ENCODE measurements around the gene NHERF1. TPM values are rescaled to one million over a fixed set of nuclear protein-coding genes. Genes with fewer than 3 reads are reported as not detected.

The NHERF1 gene
- total RNA-seq, 2 experiments from 2014 or later, result 115 to 170 TPM

- intact Hi-C loops (cut with DNase I, micrococcal nuclease), result no loop called here
- no peak overlapping the region for H3K4me3 Mint-ChIP-seq
- H3K27ac Mint-ChIP-seq, result no peak overlapping the region
- H3K9me3 Mint-ChIP-seq (ENCODE audit: low read depth), result no peaks in the 10 kb centered on the region
- H3K36me3 Mint-ChIP-seq (ENCODE audit: low read depth), result peaks cover 16% of the 10 kb centered on the region
- DNase-seq (no peak), ATAC-seq (no peak)
- H3K4me1 Mint-ChIP-seq, result no peaks in the 10 kb centered on the region
- H3K27me3 Mint-ChIP-seq, result no peaks in the 10 kb centered on the region
- CTCF ChIA-PET, result no interaction called here
- POLR2A ChIA-PET, result no interaction called here
These were observed 52.1 kb downstream of the NHERF1 start for GRCh38 chr17:74800531-74800930.

GRCh38 chr17:74801896-74802295 is 53.5 kb downstream of the NHERF1 start:
- CTCF ChIA-PET, result interaction anchor here (0.7 to 1.1 kb wide), 2 partner anchors 11 to 12 kb away, joined by 3 to 4 read pairs; no protein-coding TSS in a partner anchor
- Mint-ChIP-seq H3K27me3 (no peaks in the 10 kb centered on the region), H3K27ac (no peak overlapping the region), H3K4me1 (no peaks in the 10 kb centered on the region), H3K36me3 (ENCODE audit: low read depth) (peaks cover 13% of the 10 kb centered on the region), H3K4me3 (no peak overlapping the region), H3K9me3 (ENCODE audit: low read depth) (no peaks in the 10 kb centered on the region)
- intact Hi-C loops (cut with DNase I, micrococcal nuclease), result no loop called here
- ATAC-seq (no peak), DNase-seq (no peak)
- POLR2A ChIA-PET, result no interaction called here

- no peak for DNase-seq
- intact Hi-C loops (cut with DNase I, micrococcal nuclease), result no loop called here
- ChIA-PET CTCF (interaction anchor here (2.0 kb wide), 1 partner anchor 12 kb away, joined by 9 read pairs; no protein-coding TSS in a partner anchor), POLR2A (no interaction called here)
- no peak for ATAC-seq
- Mint-ChIP-seq H3K4me1 (no peaks in the 10 kb centered on the region), H3K36me3 (ENCODE audit: low read depth) (peaks cover 10% of the 10 kb centered on the region), H3K4me3 (no peak overlapping the region), H3K27me3 (no peaks in the 10 kb centered on the region), H3K27ac (no peak overlapping the region), H3K9me3 (ENCODE audit: low read depth) (no peaks in the 10 kb centered on the region)
These were observed 55.0 kb downstream of the NHERF1 start for GRCh38 chr17:74803388-74803930.

- H3K36me3 Mint-ChIP-seq (ENCODE audit: low read depth), result peaks cover 7% of the 10 kb centered on the region
- DNase-seq, result no peak
- H3K27me3 Mint-ChIP-seq, result no peaks in the 10 kb centered on the region
- ChIA-PET POLR2A (no interaction called here), CTCF (interaction anchor here (2.0 kb wide), 1 partner anchor 12 kb away, joined by 9 read pairs; no protein-coding TSS in a partner anchor)
- intact Hi-C loops (cut with DNase I, micrococcal nuclease), result no loop called here
- H3K9me3 Mint-ChIP-seq (ENCODE audit: low read depth), result no peaks in the 10 kb centered on the region
- no peak for ATAC-seq
- no peak overlapping the region for H3K4me3 Mint-ChIP-seq
- H3K27ac Mint-ChIP-seq, result no peak overlapping the region
- H3K4me1 Mint-ChIP-seq, result no peaks in the 10 kb centered on the region
These were observed 55.5 kb downstream of the NHERF1 start for GRCh38 chr17:74803971-74804370.

GRCh38 chr17:74804683-74805082 is 56.3 kb downstream of the NHERF1 start:
- ChIA-PET CTCF (interaction anchor here (0.7 to 2.0 kb wide), 2 partner anchors 13 to 18 kb away, joined by 3 to 9 read pairs; no protein-coding TSS in a partner anchor), POLR2A (no interaction called here)
- Mint-ChIP-seq H3K36me3 (ENCODE audit: low read depth) (peaks cover 6% of the 10 kb centered on the region), H3K4me3 (no peak overlapping the region), H3K4me1 (no peaks in the 10 kb centered on the region), H3K27me3 (no peaks in the 10 kb centered on the region), H3K27ac (no peak overlapping the region), H3K9me3 (ENCODE audit: low read depth) (no peaks in the 10 kb centered on the region)
- ATAC-seq (no peak), DNase-seq (no peak)
- intact Hi-C loops (cut with DNase I, micrococcal nuclease), result no loop called here

GRCh38 chr17:74805591-74805991 is 57.2 kb downstream of the NHERF1 start:
- H3K4me3 Mint-ChIP-seq, result no peak overlapping the region
- H3K27me3 Mint-ChIP-seq, result no peaks in the 10 kb centered on the region
- DNase-seq, result no peak
- no peak overlapping the region for H3K27ac Mint-ChIP-seq
- H3K4me1 Mint-ChIP-seq, result no peaks in the 10 kb centered on the region
- intact Hi-C loops (cut with DNase I, micrococcal nuclease), result no loop called here
- ATAC-seq, result no peak
- no peaks in the 10 kb centered on the region for H3K9me3 Mint-ChIP-seq (ENCODE audit: low read depth)
- ChIA-PET POLR2A (no interaction called here), CTCF (interaction anchor here (0.7 to 0.8 kb wide), 2 partner anchors 132 to 290 kb away, joined by 3 to 4 read pairs; no protein-coding TSS in a partner anchor)
- peaks cover 10% of the 10 kb centered on the region for H3K36me3 Mint-ChIP-seq (ENCODE audit: low read depth)

- ChIA-PET POLR2A (no interaction called here), CTCF (interaction anchor here (0.6 to 0.8 kb wide), 2 partner anchors 291 to 639 kb away, joined by 3 to 4 read pairs; no protein-coding TSS in a partner anchor)
- Mint-ChIP-seq H3K36me3 (ENCODE audit: low read depth) (peaks cover 7% of the 10 kb centered on the region), H3K27me3 (no peaks in the 10 kb centered on the region), H3K4me1 (no peaks in the 10 kb centered on the region), H3K27ac (no peak overlapping the region), H3K9me3 (ENCODE audit: low read depth) (no peaks in the 10 kb centered on the region), H3K4me3 (no peak overlapping the region)
- ATAC-seq (no peak), DNase-seq (no peak)
- intact Hi-C loops (cut with DNase I, micrococcal nuclease), result no loop called here
These were observed 57.9 kb downstream of the NHERF1 start for GRCh38 chr17:74806334-74806733.

GRCh38 chr17:74807441-74807840 is 59.0 kb downstream of the NHERF1 start:
- H3K27ac Mint-ChIP-seq, result no peak overlapping the region
- no peaks in the 10 kb centered on the region for H3K4me1 Mint-ChIP-seq
- ChIA-PET CTCF (interaction anchor here (0.8 to 2.7 kb wide), 3 partner anchors 9 to 58 kb away, joined by 3 to 12 read pairs (median 3); no protein-coding TSS in a partner anchor), POLR2A (no interaction called here)
- peaks cover 3% of the 10 kb centered on the region for H3K36me3 Mint-ChIP-seq (ENCODE audit: low read depth)
- no peak overlapping the region for H3K4me3 Mint-ChIP-seq
- H3K27me3 Mint-ChIP-seq, result no peaks in the 10 kb centered on the region
- intact Hi-C loops (cut with DNase I, micrococcal nuclease), result no loop called here
- ATAC-seq, result no peak
- DNase-seq, result no peak
- H3K9me3 Mint-ChIP-seq (ENCODE audit: low read depth), result no peaks in the 10 kb centered on the region

- peaks cover 3% of the 10 kb centered on the region for H3K36me3 Mint-ChIP-seq (ENCODE audit: low read depth)
- ATAC-seq, result no peak
- H3K27me3 Mint-ChIP-seq, result no peaks in the 10 kb centered on the region
- ChIA-PET POLR2A (no interaction called here), CTCF (interaction anchor here (0.6 to 2.7 kb wide), 4 partner anchors 9 to 150 kb away, joined by 3 to 12 read pairs (median 4); no protein-coding TSS in a partner anchor)
- no peak overlapping the region for H3K27ac Mint-ChIP-seq
- H3K4me1 Mint-ChIP-seq, result no peaks in the 10 kb centered on the region
- intact Hi-C loops (cut with DNase I, micrococcal nuclease), result no loop called here
- H3K4me3 Mint-ChIP-seq, result no peak overlapping the region
- no peaks in the 10 kb centered on the region for H3K9me3 Mint-ChIP-seq (ENCODE audit: low read depth)
- DNase-seq, result no peak
These were observed 59.5 kb downstream of the NHERF1 start for GRCh38 chr17:74807925-74808324.

GRCh38 chr17:74808714-74809430 is 60.4 kb downstream of the NHERF1 start:
- DNase-seq (no peak), ATAC-seq (no peak)
- Mint-ChIP-seq H3K27me3 (no peaks in the 10 kb centered on the region), H3K36me3 (ENCODE audit: low read depth) (peaks cover 3% of the 10 kb centered on the region), H3K4me3 (no peak overlapping the region), H3K27ac (no peak overlapping the region), H3K9me3 (ENCODE audit: low read depth) (no peaks in the 10 kb centered on the region), H3K4me1 (no peaks in the 10 kb centered on the region)
- ChIA-PET CTCF (interaction anchor here (0.5 to 2.7 kb wide), 4 partner anchors 18 to 106 kb away, joined by 3 to 12 read pairs (median 3); no protein-coding TSS in a partner anchor), POLR2A (no interaction called here)
- intact Hi-C loops (cut with DNase I, micrococcal nuclease), result no loop called here

- intact Hi-C loops (cut with DNase I, micrococcal nuclease), result no loop called here
- Mint-ChIP-seq H3K27me3 (no peaks in the 10 kb centered on the region), H3K36me3 (ENCODE audit: low read depth) (peaks cover 3% of the 10 kb centered on the region), H3K9me3 (ENCODE audit: low read depth) (no peaks in the 10 kb centered on the region), H3K27ac (no peak overlapping the region), H3K4me3 (no peak overlapping the region), H3K4me1 (no peaks in the 10 kb centered on the region)
- ChIA-PET CTCF (interaction anchor here (0.6 kb wide), 1 partner anchor 1222 kb away, joined by 3 read pairs; no protein-coding TSS in a partner anchor), POLR2A (no interaction called here)
- ATAC-seq, result no peak
- no peak for DNase-seq
These were observed 62.5 kb downstream of the NHERF1 start for GRCh38 chr17:74810699-74811485.
